ENCODE measurements around the gene ITGA4.

Gene ITGA4

DNA sequence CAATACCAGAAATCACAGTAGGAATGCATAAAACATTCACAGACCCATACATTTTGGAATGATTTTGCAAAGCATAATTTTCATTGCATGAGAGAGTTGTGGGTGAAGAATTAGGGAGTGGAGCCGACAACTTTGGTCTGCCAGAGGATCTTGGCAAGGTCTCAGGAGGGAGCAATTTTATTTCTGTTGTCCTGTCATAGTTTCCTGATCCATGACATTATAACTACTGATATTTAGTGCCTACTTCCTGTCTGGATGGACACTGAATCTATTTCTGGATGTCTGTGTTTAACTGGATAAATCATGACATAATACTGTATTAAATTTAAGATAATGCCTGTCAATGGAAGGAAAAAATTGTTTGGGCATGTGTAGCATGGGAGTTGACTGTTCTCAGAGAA is 2.4 kb downstream of the ITGA4 start:
- no peak for DNase-seq

DNA sequence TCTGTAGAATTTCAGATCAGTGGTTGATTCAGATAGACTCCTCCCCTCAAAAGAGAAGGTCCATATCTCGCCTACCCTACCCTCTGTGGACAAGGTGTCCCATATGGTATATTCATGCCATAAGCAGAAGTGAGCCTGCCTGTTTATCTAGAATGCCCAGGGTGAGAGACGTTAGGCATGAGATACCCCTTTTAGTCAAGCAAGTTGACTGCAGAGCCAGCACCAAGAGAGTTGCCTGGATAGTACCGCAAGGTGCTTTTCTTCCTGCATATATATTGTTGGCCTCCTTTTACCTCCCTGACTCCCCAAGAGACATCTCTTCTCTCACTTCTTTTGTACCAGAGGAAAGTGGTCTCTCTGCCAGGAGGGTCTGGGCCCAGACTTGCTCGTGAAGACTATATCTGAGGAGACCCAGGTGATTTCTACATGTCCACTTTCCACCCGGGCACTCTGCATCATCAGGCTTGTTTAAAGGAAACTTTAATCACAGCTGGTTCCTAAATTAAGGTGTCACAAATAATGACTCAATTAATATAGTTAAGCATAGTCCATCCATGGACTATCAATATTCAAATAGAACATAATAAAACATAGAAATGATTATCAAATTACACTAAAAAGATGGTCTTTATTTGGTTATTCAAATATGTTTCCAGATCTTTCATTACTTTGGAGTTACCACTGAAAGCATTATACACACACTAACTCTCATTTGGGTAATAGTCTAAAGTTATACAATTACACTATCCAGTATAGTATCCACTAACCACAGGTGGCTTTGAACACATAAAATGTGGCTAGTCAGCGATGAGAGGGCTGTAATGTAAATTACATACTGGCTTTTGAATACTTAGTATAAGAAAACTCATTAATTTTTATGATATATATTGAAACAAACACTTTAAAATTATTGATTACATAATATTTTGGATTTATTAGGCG is 4.1 kb downstream of the ITGA4 start:
- DNase-seq: no peak

DNA sequence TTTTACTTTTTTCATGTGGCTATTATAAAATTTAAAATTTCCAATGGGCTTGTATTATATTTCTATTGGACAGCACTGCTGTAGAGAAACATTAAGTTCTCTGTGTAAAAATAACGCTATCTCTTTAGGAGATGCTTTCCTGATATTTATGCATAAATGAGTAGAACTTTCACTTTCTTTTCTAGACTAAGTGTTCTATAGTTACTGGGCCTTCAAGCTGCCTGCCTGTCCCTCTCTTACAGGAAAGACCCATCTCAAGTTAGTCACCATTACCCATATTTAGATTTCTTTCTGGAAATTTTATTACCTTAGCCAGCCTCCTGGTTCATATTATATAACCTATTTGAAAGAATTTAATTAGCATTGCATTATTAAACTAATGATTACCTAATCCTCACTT is 4.8 kb downstream of the ITGA4 start:
- DNase-seq: no peak

DNA sequence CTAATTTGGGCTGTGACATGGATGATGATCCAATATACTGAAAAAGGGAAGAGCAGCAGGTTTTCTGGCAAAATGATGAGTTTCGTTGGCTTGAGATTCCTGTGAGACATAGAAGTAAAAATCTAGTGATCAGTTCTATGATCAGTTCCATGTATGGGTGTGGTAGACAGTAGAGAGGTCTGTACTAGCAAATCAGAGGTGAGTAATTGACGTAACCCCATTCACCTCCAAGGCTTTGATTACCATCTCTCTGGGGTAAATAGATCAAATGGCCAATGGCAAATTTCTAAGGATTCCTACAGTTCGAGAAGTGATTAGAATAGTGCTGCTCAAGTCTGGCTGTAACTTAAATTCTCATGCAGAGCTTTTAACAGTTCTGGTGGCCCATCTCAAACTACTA is 6.4 kb downstream of the ITGA4 start:
- DNase-seq: no peak

DNA sequence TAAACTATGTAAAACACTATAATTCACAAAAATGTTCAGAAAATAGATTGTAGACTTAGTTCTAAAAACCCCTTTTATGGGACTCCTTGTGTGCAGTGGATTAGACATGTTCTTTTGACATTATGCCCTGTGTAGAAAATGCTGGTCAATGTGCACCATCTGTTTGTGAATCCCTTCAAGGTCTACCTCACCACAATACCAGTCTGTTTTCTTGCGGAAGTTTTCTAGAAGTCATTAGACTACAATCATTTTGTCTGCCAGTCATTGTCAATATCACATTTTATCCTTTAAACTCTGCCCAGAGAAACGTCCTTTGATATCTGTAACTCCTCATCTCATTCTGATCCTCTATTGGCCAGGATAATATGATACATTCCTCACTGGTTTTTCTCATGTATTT is 7.8 kb downstream of the ITGA4 start:
- DNase-seq: no peak

DNA sequence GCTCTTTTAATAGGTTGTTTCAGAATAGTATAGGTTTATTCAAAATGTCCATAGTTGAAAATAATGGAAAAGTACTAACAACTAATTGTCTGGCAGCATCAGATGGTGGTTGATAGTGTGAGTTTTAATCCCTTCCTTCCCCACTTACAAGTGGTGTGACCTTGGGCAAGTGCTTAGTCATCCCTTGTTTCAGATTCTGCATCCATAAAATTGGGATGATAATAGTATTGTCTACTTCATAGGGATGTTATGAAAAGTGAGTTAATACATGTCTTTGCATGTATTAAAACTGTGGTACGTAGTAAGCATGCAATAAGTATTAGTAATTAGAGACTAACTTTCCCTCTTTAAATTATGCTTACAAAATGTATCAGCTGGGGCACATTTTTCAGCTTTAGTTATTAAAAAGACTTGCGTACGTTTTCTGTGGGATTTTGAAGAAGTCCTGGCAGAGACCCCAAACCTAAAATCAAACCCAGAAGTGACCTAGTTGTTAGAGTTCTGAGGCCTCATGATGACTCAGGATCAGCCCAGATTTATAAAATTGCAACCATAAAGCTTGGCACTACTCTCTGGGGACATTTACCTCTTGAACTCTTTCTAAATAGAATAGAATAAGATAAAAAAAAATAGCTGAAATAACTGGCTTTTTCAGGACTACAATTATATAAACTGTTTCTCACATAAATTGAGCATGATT is 8.6 kb downstream of the ITGA4 start:
- DNase-seq: no peak

DNA sequence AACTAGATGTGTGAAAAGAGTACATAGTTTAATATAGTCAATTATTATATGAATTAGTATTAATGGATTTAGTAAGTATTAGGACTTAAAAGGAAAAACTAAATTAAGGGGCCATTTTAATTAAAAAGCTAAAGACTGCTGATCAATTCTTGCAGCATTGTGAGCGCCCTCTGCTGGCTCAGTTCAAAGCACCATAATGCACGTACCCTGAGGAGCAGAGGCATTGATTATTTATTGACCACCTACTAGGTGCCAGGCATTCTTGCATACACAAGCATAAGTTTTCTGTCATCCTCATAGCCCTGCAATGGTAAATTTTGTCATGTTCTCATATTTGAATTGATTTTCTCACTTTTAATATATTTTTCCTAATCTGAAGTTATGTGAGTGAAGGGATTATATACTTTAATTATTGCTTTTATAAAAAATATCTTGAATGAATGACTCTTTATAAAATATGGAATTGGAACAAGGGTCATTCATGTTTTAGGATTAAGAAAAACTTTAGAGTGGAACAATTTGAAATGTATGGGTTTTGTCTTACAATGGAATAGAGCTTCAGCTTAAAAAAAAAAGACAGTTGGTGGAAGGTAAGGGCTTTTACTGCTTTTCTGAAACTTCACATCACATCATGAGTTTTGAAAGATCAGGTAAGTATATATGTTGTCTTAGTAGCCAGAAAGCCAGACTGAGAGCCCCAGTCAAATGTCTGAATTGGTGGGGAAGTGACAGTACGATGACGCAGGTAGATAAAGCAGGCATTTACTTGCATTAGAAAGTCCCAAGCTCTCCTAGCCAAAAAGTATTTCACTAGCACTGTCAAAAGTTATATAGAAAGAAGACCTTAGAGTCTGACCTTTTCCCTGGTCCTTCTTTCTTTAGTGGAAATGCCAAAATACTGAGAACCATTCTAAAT is 9.7 kb downstream of the ITGA4 start:
- DNase-seq: no peak

DNA sequence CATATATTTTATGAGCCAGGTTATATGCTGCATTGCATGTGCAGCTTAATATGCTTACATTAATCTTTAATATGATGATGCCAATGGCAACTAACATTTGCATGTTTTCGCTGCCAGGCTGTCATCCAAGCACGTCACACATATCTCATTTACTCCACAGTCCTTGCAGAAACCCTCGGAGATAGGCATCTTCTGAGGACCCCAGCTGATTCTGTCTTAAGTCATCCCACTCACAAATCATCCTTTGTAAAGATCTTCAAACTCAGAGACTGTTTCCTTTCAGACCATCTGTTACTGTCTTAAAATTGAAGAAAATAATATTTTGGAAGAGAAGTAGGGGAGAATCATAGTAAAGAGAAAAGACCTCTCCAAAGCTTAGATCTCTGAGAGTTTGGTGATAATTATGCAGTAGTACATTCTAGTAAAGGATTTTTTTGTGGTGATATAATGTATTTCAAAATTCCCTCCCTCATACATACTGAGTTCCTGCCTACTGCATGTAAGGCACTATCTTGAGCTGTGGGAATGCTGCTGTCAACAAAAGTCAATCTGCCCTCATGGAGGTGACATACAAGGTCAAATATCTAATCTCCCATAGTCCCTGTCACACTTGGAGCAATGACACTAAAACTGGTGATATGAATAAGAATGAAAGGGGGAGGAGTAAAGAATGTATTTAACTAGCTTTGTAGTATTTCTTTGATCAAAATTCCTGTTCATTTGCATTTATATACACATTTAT is 11.0 kb downstream of the ITGA4 start:
- DNase-seq: no peak

DNA sequence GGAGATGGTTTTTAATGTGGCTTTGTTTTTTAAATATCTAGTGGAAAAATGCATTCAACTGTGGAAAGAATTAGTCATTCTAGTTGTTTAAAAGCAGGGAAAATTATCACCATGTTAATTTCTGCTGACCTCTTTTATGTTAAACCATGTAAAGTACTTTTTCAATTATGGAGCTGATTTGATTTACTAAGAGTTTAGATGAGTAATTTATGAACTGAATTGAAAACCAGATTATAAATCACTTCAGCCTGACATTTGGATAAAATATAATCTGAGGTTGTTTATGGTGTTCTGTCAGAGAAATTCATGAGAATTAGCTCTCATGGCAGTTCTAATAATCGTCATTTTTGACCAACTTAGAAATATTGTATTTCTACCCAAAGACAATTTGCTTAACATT is 11.6 kb downstream of the ITGA4 start:
- no peak for DNase-seq

DNA sequence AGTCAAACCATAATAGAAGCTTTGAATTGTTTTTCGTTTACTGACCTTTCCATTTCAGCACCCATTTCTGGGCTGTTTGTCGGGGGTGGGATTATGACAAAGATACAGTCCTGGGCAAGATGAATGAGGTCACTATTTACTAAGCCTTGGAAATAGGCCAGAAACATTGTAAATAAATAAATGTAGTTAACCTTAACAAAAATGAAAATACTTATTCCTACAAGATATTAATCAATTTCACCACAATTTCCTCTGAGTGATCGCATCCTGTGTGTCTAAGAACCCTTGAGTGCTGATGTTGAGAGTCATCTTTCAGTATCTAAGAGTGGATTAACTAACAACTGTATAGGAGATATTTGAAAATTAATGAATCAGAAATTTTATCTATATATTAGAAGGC is 14.0 kb downstream of the ITGA4 start:
- no peak for DNase-seq

DNA sequence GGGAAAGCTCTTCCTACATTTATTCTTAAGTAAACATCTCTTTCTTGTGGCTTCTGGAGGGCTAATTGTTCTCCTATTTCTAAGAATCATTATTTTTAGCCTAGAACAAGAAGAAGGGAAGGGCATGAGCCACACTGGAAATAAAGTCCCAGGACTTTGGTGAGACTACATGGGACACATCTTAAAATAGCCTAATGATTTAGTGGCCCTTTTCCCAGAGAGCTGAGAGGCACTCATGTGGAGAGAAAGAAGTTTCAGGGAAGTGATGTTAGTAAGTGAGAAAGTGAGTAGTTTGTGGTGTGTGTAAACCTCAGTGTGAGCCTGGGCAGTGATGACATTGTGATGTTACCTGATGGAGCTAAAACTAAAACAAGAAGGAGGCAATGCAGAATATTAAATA is 14.6 kb downstream of the ITGA4 start:
- no peak for DNase-seq

DNA sequence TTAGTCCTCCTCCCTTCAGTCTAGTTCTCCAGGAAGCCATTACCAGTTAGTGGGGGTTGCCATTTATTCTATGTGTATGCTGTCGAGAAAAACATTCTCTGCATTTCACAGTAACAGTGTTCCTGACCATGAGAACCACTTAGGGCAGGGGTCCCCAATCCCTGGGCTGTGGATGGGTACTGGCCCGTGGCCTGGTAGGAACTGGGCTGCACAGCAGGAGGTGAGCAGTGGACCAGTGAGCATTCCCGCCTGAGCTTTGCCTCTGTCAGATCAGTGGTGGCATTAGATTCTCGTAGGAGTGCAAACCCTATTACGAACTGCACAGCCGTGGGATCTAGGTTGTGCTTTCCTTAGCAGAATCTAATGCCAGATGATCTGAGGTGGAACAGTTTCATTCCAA is 15.8 kb downstream of the ITGA4 start:
- no peak for DNase-seq

DNA sequence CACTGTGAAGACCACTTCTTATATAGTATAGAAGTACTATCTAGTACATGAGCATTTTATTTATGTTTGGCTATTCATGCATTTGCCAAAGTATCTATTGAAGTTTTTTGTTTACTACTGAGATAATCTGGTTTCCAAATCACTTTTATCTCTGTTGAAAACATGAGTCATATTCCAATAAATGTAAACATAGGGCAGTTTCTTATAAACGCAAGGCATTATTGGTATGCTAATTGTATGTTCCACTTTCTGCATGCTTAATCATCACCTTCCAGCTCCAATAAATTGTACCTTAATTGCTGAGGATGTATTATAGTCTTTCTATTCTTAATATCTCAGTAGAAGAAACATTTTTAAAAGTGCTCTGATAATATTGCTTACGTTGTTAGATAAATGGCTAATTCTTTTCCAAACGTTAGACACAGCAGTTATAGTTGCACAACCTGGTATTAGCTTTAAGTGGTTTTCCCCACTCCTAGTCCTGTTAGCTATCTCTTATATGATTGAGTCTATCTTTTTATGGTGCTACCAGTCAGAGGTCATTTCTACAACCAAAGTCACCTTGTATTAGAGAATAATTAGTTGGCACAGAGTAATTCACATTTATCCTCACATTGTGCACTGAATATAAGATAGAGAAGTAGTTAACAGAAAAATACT is 17.2 kb downstream of the ITGA4 start:
- DNase-seq: no peak

DNA sequence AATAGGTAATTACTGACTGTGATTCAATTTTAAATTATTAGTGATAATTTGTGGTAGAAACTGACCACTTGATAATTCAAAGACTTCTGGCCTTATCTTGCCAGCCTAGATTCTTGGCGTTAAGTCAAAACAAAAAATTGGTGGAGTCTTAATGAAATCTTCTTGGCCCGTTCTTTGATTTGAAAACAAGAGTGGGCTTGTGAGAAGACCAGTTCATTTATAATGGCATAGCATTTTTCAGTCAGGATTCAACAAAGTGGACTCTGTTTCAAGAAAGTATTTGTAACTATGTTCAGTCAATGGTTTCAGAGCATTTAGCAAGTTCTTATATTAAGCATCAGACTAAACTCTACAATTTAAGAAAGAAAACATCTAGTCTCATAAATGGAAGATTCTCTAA is 26.0 kb downstream of the ITGA4 start:
- DNase-seq: no peak

DNA sequence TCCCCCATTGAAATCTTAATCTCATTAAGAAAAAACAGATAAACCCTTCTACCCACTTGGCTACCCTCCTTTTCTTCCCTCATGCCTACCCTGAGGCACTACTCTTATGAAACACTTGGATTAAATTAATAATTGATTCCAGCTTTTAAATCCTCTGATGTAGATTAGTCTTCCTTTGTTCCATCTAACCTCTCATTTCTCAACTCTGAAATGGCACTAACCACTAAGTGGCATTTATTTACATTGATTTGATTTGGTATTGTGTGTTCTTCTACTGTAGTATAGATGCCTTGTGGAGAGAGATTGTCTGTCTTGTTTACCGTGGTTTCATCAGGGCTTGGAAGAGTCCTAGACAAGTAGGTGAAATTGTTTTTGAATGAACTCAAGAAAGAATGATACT is 26.7 kb downstream of the ITGA4 start:
- no peak for DNase-seq

DNA sequence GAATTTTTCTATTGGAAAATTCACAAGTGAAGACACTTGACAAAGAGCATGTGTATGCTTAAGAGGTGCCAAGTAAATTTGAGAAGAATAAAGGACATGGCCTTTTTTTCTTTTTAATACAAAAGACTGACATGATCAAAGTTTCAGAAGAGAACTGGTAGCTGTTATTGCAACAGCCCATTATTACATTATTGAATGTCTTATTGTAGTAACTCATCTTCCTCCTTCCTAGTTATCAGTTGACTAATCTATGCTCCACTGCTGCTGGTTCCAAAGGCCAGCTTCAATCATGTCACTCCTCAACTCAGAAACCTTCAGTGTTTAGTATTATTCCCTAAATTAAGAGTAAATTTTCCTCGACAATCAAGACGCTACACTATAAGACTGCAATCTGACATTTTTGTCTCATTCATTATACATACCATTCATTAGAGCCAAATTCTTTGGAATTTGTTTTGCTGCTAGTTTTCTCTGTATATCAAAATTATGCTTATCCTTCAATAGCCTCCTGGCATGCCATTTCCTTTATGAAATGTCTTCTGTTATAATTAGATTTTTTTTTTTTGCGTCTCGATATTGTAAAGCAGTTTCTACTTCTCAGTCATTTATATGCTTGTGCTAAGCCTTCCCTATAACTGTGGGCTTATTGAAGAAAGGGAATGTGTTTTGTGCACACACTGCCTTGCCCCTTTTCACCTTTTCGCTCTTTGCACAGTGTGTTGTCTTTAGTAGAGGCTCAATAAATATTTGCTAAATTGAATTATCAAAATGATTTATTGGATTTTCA is 27.9 kb downstream of the ITGA4 start:
- no peak for DNase-seq

DNA sequence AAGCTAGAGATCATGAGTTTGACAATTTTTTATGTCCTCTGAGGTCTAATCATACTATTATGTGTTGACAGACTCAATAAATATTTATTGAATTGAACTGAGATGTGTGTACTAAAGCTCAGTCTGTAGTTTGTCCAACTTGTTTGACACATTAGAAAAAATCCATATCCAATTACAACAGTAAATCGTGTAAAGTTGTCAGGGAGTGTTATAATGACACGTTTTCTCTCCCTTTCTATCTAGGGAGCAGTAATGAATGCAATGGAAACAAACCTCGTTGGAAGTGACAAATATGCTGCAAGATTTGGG is 28.4 kb downstream of the ITGA4 start:
- DNase-seq: no peak

DNA sequence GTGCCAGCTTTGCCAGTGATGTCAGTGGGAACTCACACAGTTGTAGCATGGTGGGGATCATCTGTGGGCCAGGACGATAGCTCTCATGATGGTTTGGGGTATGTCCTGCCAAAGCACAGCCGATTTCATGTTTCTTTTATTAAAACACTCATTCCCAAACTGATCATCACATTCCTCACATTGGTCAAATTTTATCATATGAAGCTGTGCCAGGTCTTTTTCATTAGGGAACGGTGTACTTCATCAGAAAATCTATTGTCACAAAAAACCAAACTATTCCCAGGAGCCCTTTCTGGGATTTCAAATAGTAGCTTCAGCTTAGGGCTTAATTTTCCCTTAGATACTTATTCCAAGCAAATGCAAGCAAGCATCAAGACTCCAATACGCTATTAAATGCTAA is 42.0 kb downstream of the ITGA4 start:
- no peak for DNase-seq

DNA sequence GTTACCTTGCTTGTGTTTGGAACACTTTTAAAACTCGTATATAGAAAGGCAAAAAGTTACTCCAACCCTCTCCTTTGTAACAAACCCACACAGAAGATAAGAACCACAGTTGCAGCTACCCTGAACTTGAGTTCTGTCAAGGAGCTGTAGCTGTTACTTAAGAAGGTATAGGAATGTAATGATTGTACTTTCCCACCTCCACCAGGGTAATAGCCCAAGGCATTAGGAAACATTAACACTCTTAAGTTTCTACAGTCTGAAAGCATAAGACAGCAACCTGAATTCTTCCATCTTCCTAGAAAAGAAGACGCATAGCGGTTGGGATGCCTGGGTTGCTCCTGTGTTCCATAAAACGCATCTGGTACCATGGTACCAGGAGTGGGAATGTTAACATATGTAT is 43.0 kb downstream of the ITGA4 start:
- DNase-seq: no peak

DNA sequence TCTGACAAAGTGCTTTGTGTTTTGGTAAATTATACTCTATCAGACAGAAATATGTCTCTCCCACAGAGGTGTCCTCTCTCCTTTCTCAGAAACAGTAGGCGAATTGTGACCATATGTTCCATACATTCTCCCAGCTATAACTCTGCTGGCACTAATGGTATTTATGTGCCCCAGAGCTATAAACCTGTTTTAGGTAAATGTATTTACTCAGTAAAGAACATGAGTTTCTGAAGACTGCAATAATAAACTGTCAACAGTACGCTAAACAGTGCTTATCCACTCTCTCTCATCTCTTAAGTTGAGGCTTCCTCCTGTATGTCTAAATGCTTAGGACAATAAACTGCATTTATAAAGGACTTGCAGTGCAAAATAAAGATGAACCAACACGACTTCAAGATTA is 58.5 kb downstream of the ITGA4 start:
- DNase-seq: no peak

DNA sequence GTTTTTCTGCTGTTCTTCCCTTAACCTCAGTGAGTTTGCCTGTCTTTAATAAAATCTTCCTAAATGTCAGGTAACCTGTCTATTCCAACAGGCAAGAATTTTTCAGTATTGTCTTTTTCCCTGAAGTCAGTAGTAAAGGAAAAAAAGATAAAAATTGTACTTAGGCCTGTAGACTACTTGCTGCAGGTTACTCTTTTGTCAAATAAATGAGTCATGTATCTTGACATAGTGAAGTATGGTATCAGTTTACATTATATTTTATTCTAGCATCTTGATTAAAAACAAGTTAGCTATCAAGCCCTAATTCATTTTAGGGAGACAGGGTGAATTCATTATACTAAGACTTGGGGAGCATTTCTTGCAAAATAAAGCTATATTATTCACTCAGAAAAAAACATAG is 59.8 kb downstream of the ITGA4 start:
- no peak for DNase-seq

Data from NCI-H510A (cell line).